ENCODE measurements around the gene EMP1.
"Not testable (repeated sequence)": the region's sequence is repeated elsewhere in the genome, so short reads cannot be mapped to it uniquely, and the experiment has no call there.

Gene EMP1

GRCh38 chr12:13257356-13257875 is 60.9 kb downstream of the EMP1 start:
- TF ChIP-seq SPI1 (IDR thresholded peaks at IDR 0.05; ENCODE audit: low read depth, low read length) (no peak), POU2F2 (IDR thresholded peaks at IDR 0.05; ENCODE audit: low read depth, low read length) (no peak), PAX5 (IDR thresholded peaks at IDR 0.05; ENCODE audit: insufficient read depth, low read length, severe bottlenecking) (no peak)
- DNase-seq (ENCODE audit: insufficient read length, low spot score) (no peak), FAIRE-seq (no peak)

- DNase-seq (ENCODE audit: insufficient read length, low spot score) (no peak), FAIRE-seq (no peak)
- TF ChIP-seq POLR2A (IDR thresholded peaks at IDR 0.05; ENCODE audit: low read depth, low read length): no peak
- TF ChIP-seq TAF1 (IDR thresholded peaks at IDR 0.05; ENCODE audit: low read depth, low read length): no peak
- TF ChIP-seq SPI1 (IDR thresholded peaks at IDR 0.05; ENCODE audit: low read depth, low read length): no peak
- TF ChIP-seq PAX5 (IDR thresholded peaks at IDR 0.05; ENCODE audit: insufficient read depth, low read length, severe bottlenecking): no peak
- TF ChIP-seq POU2F2 (IDR thresholded peaks at IDR 0.05; ENCODE audit: low read depth, low read length): no peak
- no peak for TF ChIP-seq POLR2AphosphoS5 (IDR thresholded peaks at IDR 0.05; ENCODE audit: low read depth, low read length)
Observed at GRCh38 chr12:13258197-13258596, 61.7 kb downstream of the EMP1 start.

- FAIRE-seq (no peak), DNase-seq (ENCODE audit: insufficient read length, low spot score) (no peak)
- no peak for TF ChIP-seq POLR2A (IDR thresholded peaks at IDR 0.05; ENCODE audit: low read depth, low read length)
- TF ChIP-seq PAX5 (IDR thresholded peaks at IDR 0.05; ENCODE audit: insufficient read depth, low read length, severe bottlenecking): no peak
Observed at GRCh38 chr12:13258717-13259119, 62.2 kb downstream of the EMP1 start.

- not testable (repeated sequence) for FAIRE-seq; DNase-seq (ENCODE audit: insufficient read length, low spot score)
Observed at GRCh38 chr12:13259625-13260024, 63.1 kb downstream of the EMP1 start.

GRCh38 chr12:13267826-13268225 is 71.3 kb downstream of the EMP1 start:
- FAIRE-seq; DNase-seq (ENCODE audit: insufficient read length, low spot score): not testable (repeated sequence)

- DNase-seq (ENCODE audit: insufficient read length, low spot score): no peak
- no peak for FAIRE-seq
- no peak for TF ChIP-seq POLR2A (IDR thresholded peaks at IDR 0.05; ENCODE audit: low read depth, low read length)
Observed at GRCh38 chr12:13268581-13268980, 72.1 kb downstream of the EMP1 start.

All from GM12891 (cell line).